Liver (tissue), 9 donors: ENCODE data around the gene AHRR. TPM values are rescaled to one million over a fixed set of nuclear protein-coding genes. Genes with fewer than 3 reads are reported as not detected.

Experiments used
- DNase-seq: peaks from one replicate; pipeline ENCODE4 v3.0.0-alpha.2; 2017; ENCODE audit warnings: low spot score
- H3K27ac ChIP-seq, 2 donors: one replicate each; pipeline ENCODE4 v1.7.0; 2013; ENCODE audit warnings: inconsistent platforms in 2 of 2, low read length in 2 of 2, control low read depth in 1 of 2, low read depth in 1 of 2, mild to moderate bottlenecking in 1 of 2
- H3K27me3 ChIP-seq, 4 donors: one replicate each; pipeline versions ENCODE4 v1.6.1 to v1.7.0; 2013; ENCODE audit warnings: low read length in 3 of 4, inconsistent platforms in 1 of 4, mild to moderate bottlenecking in 1 of 4, moderate library complexity in 1 of 4; ENCODE audit not compliant: control insufficient read depth in 4 of 4, insufficient read depth in 4 of 4
- H3K36me3 ChIP-seq, 4 donors: one replicate each; pipeline versions ENCODE4 v1.6.1 to v1.7.0; 2013; ENCODE audit warnings: low read length in 3 of 4, mild to moderate bottlenecking in 3 of 4, low read depth in 1 of 4, moderate library complexity in 1 of 4; ENCODE audit not compliant: control insufficient read depth in 4 of 4, insufficient read depth in 3 of 4
- H3K4me1 ChIP-seq, 4 donors: one replicate each; pipeline versions ENCODE4 v1.6.1 to v1.7.0; 2013; ENCODE audit warnings: low read length in 3 of 4, mild to moderate bottlenecking in 3 of 4, moderate library complexity in 1 of 4; ENCODE audit not compliant: control insufficient read depth in 4 of 4, insufficient read depth in 4 of 4
- H3K4me3 ChIP-seq, 3 donors: one replicate each; pipeline versions ENCODE4 v1.6.1 to v1.7.0; 2013; ENCODE audit warnings: low read length in 3 of 3, control low read depth in 1 of 3, low read depth in 1 of 3, mild to moderate bottlenecking in 1 of 3
- H3K9ac ChIP-seq, 2 donors: one replicate each; pipeline ENCODE4 v1.7.0; 2013; ENCODE audit warnings: low read length in 2 of 2, mild to moderate bottlenecking in 2 of 2, moderate library complexity in 2 of 2, control low read depth in 1 of 2, low read depth in 1 of 2
- H3K9me3 ChIP-seq, 4 donors: one replicate each; pipeline versions ENCODE4 v1.6.1 to v1.7.0; 2013; ENCODE audit warnings: low read length in 3 of 4; ENCODE audit not compliant: control insufficient read depth in 4 of 4
- ATF3 ChIP-seq: IDR thresholded peaks from 2 replicates; pipeline ENCODE4 v1.6.1; 2016; ENCODE audit warnings: antibody characterized with exemption
- CTCF ChIP-seq: fragments of 150-350 bp; IDR thresholded peaks from 2 replicates; pipeline ENCODE4 v1.5.1; 2017; ENCODE audit warnings: improper control_type of control experiment, low read depth, low read length; ENCODE audit not compliant: missing input control
- FOXA1 ChIP-seq: IDR thresholded peaks from 2 replicates; pipeline ENCODE4 v1.6.1; 2016; ENCODE audit warnings: antibody characterized with exemption
- FOXA2 ChIP-seq: IDR thresholded peaks from 2 replicates; pipeline ENCODE4 v1.6.1; 2016; ENCODE audit warnings: antibody characterized with exemption
- GABPA ChIP-seq, 2 donors: IDR thresholded peaks in 1 of 2; conservative IDR thresholded peaks in 1 of 2; 2 replicates each; pipeline ENCODE4 v1.6.1; 2016; ENCODE audit warnings: antibody characterized with exemption in 2 of 2, mild to moderate bottlenecking in 1 of 2, moderate library complexity in 1 of 2
- HNF4A ChIP-seq, 2 donors: conservative IDR thresholded peaks; 2 replicates each; pipeline ENCODE4 v1.6.1; 2016; ENCODE audit warnings: antibody characterized with exemption in 2 of 2, mild to moderate bottlenecking in 2 of 2
- HNF4G ChIP-seq: IDR thresholded peaks from 2 replicates; pipeline ENCODE4 v1.6.1; 2016; ENCODE audit warnings: antibody characterized with exemption
- MAX ChIP-seq: IDR thresholded peaks from 2 replicates; pipeline ENCODE4 v1.6.1; 2016; ENCODE audit warnings: antibody characterized with exemption
- NR2F2 ChIP-seq: IDR thresholded peaks from 2 replicates; pipeline ENCODE4 v1.6.1; 2016; ENCODE audit warnings: antibody characterized with exemption
- RXRA ChIP-seq, 2 donors: IDR thresholded peaks; 2 replicates each; pipeline ENCODE4 v1.6.1; 2017 to 2018; ENCODE audit warnings: antibody characterized with exemption in 2 of 2, mild to moderate bottlenecking in 1 of 2
- SP1 ChIP-seq: IDR thresholded peaks from 2 replicates; pipeline ENCODE4 v1.6.1; 2018; ENCODE audit warnings: antibody characterized with exemption, mild to moderate bottlenecking
- YY1 ChIP-seq: IDR thresholded peaks from 2 replicates; pipeline ENCODE4 v1.6.1; 2016; ENCODE audit warnings: antibody characterized with exemption, mild to moderate bottlenecking
- WGBS: extraction: QIAGEN DNeasy Blood & Tissue Kit; methylation state at CpG from one replicate; pipeline ENCODE4 v1.1.7; 2013; 5-methylcytosine and 5-hydroxymethylcytosine counted together
- polyA plus RNA-seq, 2 donors: library from polyadenylated mRNA; stranded (reverse) in 1 of 2; unstranded in 1 of 2; fragments of 200-250 nt in 1 of 2; fragments of >200 nt in 1 of 2; fragmentation: Nextera tagmentation in 1 of 2; extraction: Ambion mirVana in 1 of 2; gene quantifications; one replicate each; pipeline versions ENCODE4 v1.2.1 to v1.2.3, GENCODE V29; 2013 to 2015
- total RNA-seq, 2 donors: library from RNA; depleted of rRNA; stranded (reverse); fragments of >200 nt; gene quantifications; one replicate each; pipeline ENCODE4 v1.2.3, GENCODE V29; 2014
- TF ChIP-seq, protein P1 (sequence below): IDR thresholded peaks from 2 replicates; pipeline ENCODE4 v1.6.1; 2016; ENCODE audit warnings: antibody characterized with exemption, mild to moderate bottlenecking
- TF ChIP-seq, protein P2 (sequence below): IDR thresholded peaks from 2 replicates; pipeline ENCODE4 v1.6.1; 2016; ENCODE audit warnings: antibody characterized with exemption
- donor health status: healthy.
- donor health status: healthy.
- donor health status: healthy.
- donor health status: healthy.
- donor health status: healthy.

Gene AHRR
- total and polyA plus RNA-seq, 4 donors, result 0.15 to 0.47 (median 0.24) TPM

DNA sequence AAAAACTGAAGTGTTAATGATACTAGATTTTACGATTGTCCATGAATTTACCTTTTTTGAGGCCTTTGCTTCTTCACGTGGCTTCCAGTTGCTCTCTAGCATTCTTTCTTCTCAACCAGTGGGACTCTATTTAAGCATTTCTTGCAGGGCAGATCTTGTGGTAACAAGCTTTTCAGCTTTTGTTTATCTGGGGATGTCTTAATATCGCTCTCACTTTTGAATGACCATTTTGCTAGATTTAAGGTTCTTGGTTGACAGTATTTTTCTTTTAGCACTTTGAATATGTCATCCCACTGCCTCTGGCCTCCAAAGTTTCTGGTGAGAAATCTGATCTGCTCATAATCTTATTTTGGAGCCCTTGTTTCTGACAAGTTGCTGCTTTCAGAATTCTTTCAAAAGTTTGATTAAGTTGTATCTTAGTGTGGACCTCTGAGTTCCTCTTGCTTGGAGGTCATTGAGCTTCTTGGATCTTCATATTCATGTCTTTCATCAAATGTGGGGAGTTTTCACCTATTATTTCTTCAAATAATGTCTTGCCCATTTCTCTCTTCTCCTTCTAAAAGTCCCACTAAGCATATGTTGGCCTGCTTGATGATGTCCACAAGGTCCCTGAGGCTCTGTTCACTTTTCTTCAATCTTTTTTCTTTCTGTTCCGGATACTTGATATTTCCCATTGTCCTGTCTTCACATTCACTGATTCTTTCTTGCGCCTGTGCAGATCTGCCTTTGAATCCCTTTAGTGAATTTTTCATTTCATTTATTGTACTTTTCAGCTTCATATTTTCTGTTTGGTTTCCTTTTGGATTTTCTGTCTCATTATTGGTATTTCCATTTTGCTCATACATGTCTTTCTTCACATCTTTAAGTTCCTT lies 130.3 kb downstream of the AHRR start (continued):
- TF ChIP-seq, protein P1, sequence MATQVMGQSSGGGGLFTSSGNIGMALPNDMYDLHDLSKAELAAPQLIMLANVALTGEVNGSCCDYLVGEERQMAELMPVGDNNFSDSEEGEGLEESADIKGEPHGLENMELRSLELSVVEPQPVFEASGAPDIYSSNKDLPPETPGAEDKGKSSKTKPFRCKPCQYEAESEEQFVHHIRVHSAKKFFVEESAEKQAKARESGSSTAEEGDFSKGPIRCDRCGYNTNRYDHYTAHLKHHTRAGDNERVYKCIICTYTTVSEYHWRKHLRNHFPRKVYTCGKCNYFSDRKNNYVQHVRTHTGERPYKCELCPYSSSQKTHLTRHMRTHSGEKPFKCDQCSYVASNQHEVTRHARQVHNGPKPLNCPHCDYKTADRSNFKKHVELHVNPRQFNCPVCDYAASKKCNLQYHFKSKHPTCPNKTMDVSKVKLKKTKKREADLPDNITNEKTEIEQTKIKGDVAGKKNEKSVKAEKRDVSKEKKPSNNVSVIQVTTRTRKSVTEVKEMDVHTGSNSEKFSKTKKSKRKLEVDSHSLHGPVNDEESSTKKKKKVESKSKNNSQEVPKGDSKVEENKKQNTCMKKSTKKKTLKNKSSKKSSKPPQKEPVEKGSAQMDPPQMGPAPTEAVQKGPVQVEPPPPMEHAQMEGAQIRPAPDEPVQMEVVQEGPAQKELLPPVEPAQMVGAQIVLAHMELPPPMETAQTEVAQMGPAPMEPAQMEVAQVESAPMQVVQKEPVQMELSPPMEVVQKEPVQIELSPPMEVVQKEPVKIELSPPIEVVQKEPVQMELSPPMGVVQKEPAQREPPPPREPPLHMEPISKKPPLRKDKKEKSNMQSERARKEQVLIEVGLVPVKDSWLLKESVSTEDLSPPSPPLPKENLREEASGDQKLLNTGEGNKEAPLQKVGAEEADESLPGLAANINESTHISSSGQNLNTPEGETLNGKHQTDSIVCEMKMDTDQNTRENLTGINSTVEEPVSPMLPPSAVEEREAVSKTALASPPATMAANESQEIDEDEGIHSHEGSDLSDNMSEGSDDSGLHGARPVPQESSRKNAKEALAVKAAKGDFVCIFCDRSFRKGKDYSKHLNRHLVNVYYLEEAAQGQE, result no peak

GRCh38 chr5:452978-453710 lies 131.6 kb downstream of the AHRR start:
- Histone ChIP-seq H3K9ac (no peak overlapping the region), H3K4me3 (no peak overlapping the region), H3K4me1 (no peaks in the 10 kb centered on the region), H3K9me3 (peaks cover 0 to 14% (median 0%) of the 10 kb centered on the region in 4 donors), H3K27me3 (no peaks in the 10 kb centered on the region), H3K27ac (no peak overlapping the region), H3K36me3 (peaks cover 14 to 70% (median 54%) of the 10 kb centered on the region in 4 donors)
- 97% methylated on average over 17 of the region's 17 CpGs for WGBS
- DNase-seq, result no peak
- TF ChIP-seq ATF3, result no peak
- TF ChIP-seq YY1, result no peak
- no peak for TF ChIP-seq HNF4G
- TF ChIP-seq RXRA (IDR thresholded peaks at IDR 0.05), result no peak
- TF ChIP-seq GABPA (IDR thresholded peaks at IDR 0.05 in 1 of 2, conservative IDR thresholded peaks at IDR 0.05 in 1 of 2), result no peak
- no peak for TF ChIP-seq MAX
- TF ChIP-seq NR2F2, result no peak
- TF ChIP-seq, protein P2, sequence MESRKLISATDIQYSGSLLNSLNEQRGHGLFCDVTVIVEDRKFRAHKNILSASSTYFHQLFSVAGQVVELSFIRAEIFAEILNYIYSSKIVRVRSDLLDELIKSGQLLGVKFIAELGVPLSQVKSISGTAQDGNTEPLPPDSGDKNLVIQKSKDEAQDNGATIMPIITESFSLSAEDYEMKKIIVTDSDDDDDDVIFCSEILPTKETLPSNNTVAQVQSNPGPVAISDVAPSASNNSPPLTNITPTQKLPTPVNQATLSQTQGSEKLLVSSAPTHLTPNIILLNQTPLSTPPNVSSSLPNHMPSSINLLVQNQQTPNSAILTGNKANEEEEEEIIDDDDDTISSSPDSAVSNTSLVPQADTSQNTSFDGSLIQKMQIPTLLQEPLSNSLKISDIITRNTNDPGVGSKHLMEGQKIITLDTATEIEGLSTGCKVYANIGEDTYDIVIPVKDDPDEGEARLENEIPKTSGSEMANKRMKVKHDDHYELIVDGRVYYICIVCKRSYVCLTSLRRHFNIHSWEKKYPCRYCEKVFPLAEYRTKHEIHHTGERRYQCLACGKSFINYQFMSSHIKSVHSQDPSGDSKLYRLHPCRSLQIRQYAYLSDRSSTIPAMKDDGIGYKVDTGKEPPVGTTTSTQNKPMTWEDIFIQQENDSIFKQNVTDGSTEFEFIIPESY, result no peak
- no peak for TF ChIP-seq SP1
- TF ChIP-seq HNF4A (conservative IDR thresholded peaks at IDR 0.05), result no peak
- no peak for TF ChIP-seq FOXA2
- TF ChIP-seq CTCF, result no peak
- TF ChIP-seq FOXA1, result no peak
